ENCODE results near the gene CHST9. TPM values are rescaled to one million over a fixed set of nuclear protein-coding genes. Genes with fewer than 3 reads are reported as not detected.
A peak's percentile ranks its signal among the peaks of the same experiment; 100 is the strongest.
"Not testable (repeated sequence)": the region's sequence is repeated elsewhere in the genome, so short reads cannot be mapped to it uniquely, and the experiment has no call there.

The CHST9 gene, protein sequence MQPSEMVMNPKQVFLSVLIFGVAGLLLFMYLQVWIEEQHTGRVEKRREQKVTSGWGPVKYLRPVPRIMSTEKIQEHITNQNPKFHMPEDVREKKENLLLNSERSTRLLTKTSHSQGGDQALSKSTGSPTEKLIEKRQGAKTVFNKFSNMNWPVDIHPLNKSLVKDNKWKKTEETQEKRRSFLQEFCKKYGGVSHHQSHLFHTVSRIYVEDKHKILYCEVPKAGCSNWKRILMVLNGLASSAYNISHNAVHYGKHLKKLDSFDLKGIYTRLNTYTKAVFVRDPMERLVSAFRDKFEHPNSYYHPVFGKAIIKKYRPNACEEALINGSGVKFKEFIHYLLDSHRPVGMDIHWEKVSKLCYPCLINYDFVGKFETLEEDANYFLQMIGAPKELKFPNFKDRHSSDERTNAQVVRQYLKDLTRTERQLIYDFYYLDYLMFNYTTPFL
- 1 to 10 TPM in 1 of 9 donors, under 1 TPM in 6, not detected in 2; 0.03 to 2.2 (median 0.14) TPM for total RNA-seq
- polyA plus RNA-seq, result under 1 TPM; 0.07 to 0.18 (median 0.08) TPM
- long read RNA-seq, donor 1, result 0 reads
- long read RNA-seq, donor 2, result 0 reads
- long read RNA-seq, donor 3, full-length matches to known transcripts, result 1 of 1 reads
- long read RNA-seq, donor 3, partial matches to known transcripts, result 0 of 1 reads
- long read RNA-seq, donor 3, other reads (novel, unspliced or antisense), result 0 of 1 reads
- long read RNA-seq, donor 4, result 0 reads
- long read RNA-seq, donor 5, result 0 reads
- long read RNA-seq, donor 6, result 0 reads
- long read RNA-seq, donor 7, result 0 reads
- long read RNA-seq, donor 8, result 0 reads
- long read RNA-seq, donor 9, result 0 reads
- long read RNA-seq, donor 10, result 0 reads

DNA sequence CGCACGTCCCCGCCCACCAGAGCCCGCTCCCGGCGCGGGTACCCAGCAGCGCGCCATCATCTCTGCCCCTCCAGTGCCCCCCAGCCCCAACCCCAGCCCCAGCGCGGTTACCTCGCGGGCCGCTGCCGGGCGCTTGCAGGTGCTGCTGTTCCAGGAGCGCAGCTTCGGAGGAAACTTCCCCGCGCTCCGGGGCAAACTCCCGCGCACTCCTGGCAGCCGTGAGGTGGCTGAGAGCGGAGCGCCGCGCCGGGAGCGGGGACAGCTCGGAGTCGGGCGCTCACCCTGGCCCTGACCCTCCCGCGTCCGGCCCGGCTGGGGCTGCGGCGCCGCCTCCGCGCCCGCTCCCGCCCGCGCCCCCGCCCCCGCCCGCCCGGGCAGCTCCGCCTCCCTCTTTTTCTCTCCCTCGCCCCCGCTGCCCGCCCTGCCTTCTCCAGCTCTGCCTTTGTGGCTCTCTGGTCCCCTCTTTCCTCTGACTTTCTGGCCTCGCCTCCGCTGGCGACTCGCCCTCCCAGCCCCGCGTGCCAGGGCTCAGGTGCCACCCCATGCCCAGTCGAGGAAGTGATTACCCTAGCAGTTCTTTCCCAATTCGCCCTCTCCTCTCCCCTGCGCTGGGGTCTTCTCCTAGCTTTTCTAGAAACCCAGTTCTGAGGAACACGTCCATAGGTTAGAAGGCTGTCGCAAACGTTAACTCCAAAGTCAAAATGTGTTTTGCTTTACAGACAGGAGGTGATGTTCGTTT lies at the start of gene CHST9:
Gene CHST9 (minus strand): TSS at position 284 of the 739 bp plus-strand sequence. CDS start 42,499 bp downstream, outside the sequence.
- Histone ChIP-seq H3K36me3 (replicated peaks in 1 of 2) (no peaks in the 10 kb centered on the region), H3K9me3 (replicated peaks in 1 of 3) (no peaks in the 10 kb centered on the region), H3K27ac (no peak within 1 kb of the TSS), H3K27me3 (peaks cover 13% of the 10 kb centered on the region), H3K4me1 (replicated peaks in 1 of 2) (no peaks in the 10 kb centered on the region), H3K4me3 (peak within 1 kb of the TSS in 1 of 4 donors; percentile 29)
- TF ChIP-seq, protein P1, sequence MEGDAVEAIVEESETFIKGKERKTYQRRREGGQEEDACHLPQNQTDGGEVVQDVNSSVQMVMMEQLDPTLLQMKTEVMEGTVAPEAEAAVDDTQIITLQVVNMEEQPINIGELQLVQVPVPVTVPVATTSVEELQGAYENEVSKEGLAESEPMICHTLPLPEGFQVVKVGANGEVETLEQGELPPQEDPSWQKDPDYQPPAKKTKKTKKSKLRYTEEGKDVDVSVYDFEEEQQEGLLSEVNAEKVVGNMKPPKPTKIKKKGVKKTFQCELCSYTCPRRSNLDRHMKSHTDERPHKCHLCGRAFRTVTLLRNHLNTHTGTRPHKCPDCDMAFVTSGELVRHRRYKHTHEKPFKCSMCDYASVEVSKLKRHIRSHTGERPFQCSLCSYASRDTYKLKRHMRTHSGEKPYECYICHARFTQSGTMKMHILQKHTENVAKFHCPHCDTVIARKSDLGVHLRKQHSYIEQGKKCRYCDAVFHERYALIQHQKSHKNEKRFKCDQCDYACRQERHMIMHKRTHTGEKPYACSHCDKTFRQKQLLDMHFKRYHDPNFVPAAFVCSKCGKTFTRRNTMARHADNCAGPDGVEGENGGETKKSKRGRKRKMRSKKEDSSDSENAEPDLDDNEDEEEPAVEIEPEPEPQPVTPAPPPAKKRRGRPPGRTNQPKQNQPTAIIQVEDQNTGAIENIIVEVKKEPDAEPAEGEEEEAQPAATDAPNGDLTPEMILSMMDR (IDR thresholded peaks at IDR 0.05), result no peak
- TF ChIP-seq POLR2A (IDR thresholded peaks at IDR 0.05), result no peak
- WGBS, 4 donors, result 3 to 13% (median 6%) methylated on average over 18 to 67 of the region's 67 CpGs
- intact Hi-C loops (cut with DNase I), result no loop called here
- DNase-seq, result peak in 2 of 7 donors; percentile 1 to 6

DNA sequence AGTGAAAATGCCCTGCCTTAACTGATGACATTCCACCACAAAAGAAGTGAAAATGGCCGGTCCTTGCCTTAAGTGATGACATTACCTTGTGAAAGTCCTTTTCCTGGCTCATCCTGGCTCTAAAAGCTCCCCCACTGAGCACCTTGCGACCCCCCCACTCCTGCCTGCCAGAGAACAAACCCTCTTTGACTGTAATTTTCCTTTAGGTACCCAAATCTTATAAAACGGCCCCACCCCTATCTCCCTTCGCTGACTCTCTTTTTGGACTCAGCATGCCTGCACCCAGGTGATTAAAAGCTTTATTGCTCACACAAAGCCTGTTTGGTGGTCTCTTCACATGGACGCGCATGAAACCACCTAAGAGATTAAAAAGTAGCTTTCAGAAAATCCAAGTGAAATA lies 47.2 kb upstream of the CHST9 start:
- WGBS, 4 donors, result 70 to 80% (median 75%) methylated on average over 6 of the region's 6 CpGs
- H3K9me3 ChIP-seq (replicated peaks in 1 of 3); H3K4me1 ChIP-seq (replicated peaks in 1 of 2); H3K27me3 ChIP-seq; DNase-seq; H3K4me3 ChIP-seq; H3K36me3 ChIP-seq (replicated peaks in 1 of 2); H3K27ac ChIP-seq; intact Hi-C loops (cut with DNase I): not testable (repeated sequence)

DNA sequence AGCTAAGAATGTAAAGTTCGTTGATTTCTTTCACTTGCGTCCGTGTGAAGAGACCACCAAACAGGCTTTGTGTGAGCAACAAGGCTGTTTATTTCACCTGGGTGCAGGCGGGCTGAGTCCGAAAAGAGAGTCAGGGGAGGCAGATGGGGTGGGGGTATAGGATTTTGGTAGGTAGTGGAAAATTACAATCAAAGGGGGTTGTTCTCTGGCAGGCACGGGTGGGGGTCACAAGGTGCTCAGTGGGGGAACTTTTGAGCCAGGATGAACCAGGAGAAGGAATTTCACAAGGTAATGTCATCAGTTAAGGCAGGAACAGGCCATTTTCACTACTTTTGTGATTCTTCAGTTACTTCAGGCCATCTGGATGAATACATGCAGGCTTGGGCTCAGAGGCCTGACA lies 46.6 kb upstream of the CHST9 start:
- H3K9me3 ChIP-seq (replicated peaks in 1 of 3); DNase-seq; H3K27me3 ChIP-seq; H3K36me3 ChIP-seq (replicated peaks in 1 of 2); H3K4me3 ChIP-seq; H3K27ac ChIP-seq; H3K4me1 ChIP-seq (replicated peaks in 1 of 2); intact Hi-C loops (cut with DNase I): not testable (repeated sequence)
- WGBS, 4 donors, result 63 to 73% (median 66%) methylated on average over 6 of the region's 6 CpGs

DNA sequence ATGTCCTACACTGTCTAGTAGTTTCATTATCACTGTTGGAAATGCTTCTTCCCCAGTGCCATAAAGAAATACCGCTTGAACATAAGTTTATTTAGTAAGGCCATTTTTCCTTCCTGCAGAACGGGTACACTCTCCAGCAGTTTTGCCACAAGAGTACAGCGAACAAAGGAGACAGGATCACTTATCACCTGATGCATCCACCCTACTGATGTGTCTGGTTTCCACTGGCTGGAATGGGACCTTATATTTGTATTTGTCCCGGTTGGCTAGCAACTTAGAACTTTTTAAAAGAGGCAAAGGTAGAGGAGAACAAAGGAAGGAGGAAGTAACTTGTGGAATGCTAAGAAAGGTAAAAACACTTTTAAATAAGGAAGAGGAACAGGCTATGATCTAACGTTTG lies 46.1 kb upstream of the CHST9 start:
- intact Hi-C loops (cut with DNase I); H3K27ac ChIP-seq; H3K4me1 ChIP-seq (replicated peaks in 1 of 2); H3K9me3 ChIP-seq (replicated peaks in 1 of 3); H3K27me3 ChIP-seq; H3K4me3 ChIP-seq; DNase-seq; H3K36me3 ChIP-seq (replicated peaks in 1 of 2): not testable (repeated sequence)
- 65 to 75% (median 69%) methylated on average over 5 of the region's 5 CpGs for WGBS, 4 donors

DNA sequence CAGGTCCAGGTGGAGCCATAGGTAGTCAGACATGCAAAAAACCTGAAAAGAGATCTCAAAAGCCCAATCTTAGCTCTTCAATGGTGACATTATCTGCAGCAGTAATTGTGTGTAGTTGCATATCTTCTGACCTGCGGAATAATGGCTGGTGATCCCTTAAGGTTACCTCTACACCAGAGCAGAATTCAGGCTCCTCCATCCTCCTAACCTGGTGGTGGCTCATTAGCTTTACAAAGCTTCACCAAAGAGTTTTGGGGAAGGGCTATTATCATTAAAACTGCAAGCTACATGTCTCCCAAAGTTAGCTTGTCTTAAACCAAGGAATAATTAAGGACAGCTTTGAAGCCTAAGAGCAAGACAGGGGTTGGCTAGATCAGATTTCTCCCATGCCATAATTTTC lies 42.6 kb upstream of the CHST9 start:
- no peaks in the 10 kb centered on the region for H3K9me3 ChIP-seq (replicated peaks in 1 of 3)
- H3K4me3 ChIP-seq, result no peak overlapping the region
- intact Hi-C loops (cut with DNase I), result no loop called here
- H3K27me3 ChIP-seq, result no peaks in the 10 kb centered on the region
- 50 to 79% (median 75%) methylated on average over 1 of the region's 1 CpG for WGBS, 4 donors
- H3K27ac ChIP-seq, result no peak overlapping the region
- no peaks in the 10 kb centered on the region for H3K36me3 ChIP-seq (replicated peaks in 1 of 2)
- DNase-seq, result no peak
- H3K4me1 ChIP-seq (replicated peaks in 1 of 2), result no peaks in the 10 kb centered on the region
- TF ChIP-seq POLR2A (IDR thresholded peaks at IDR 0.05), result no peak
- TF ChIP-seq, protein P1 (IDR thresholded peaks at IDR 0.05), result no peak

Measured in adrenal gland (tissue), 19 donors.